ENCODE measurements around the gene FAM180A.

GRCh38 chr7:135685306-135686084 is 63.1 kb downstream of the FAM180A start:
- TF ChIP-seq CTCF (optimal IDR thresholded peaks at IDR 0.05 in 1 of 3, IDR thresholded peaks at IDR 0.05 in 1 of 3, conservative IDR thresholded peaks at IDR 0.05 in 1 of 3; ENCODE audit: extremely low read depth in 1 of 3, insufficient read depth in 2 of 3, low read length in 3 of 3) = no peak
- TF ChIP-seq EZH2 (IDR thresholded peaks at IDR 0.05; ENCODE audit: low read length) = no peak

Measured in keratinocyte (primary cell).